ENCODE data around the gene SLC25A26.
A peak's percentile ranks its signal among the peaks of the same experiment; 100 is the strongest.

SLC25A26 gene

GRCh38 chr3:66379565-66379964 lies 158.8 kb downstream of the SLC25A26 start:
- no peak for DNase-seq

GRCh38 chr3:66380200-66380932 lies 159.6 kb downstream of the SLC25A26 start:
- DNase-seq: no peak

- no peak for DNase-seq
These were observed 160.8 kb downstream of the SLC25A26 start for GRCh38 chr3:66381626-66382025.

GRCh38 chr3:66382142-66382541 lies 161.3 kb downstream of the SLC25A26 start:
- DNase-seq: no peak

GRCh38 chr3:66383023-66383422 lies 162.2 kb downstream of the SLC25A26 start:
- no peak for DNase-seq

- no peak for DNase-seq
These were observed 163.4 kb downstream of the SLC25A26 start for GRCh38 chr3:66383998-66384745.

- DNase-seq: no peak
These were observed 164.3 kb downstream of the SLC25A26 start for GRCh38 chr3:66385066-66385465.

- no peak for DNase-seq
These were observed 165.5 kb downstream of the SLC25A26 start for GRCh38 chr3:66386011-66386924.

- DNase-seq: no peak
These were observed 166.3 kb downstream of the SLC25A26 start for GRCh38 chr3:66386925-66387650.

- peak; percentile 15 to 31 for DNase-seq
These were observed 169.2 kb downstream of the SLC25A26 start for GRCh38 chr3:66390013-66390412.

- no peak for DNase-seq
These were observed 171.7 kb downstream of the SLC25A26 start for GRCh38 chr3:66392512-66392911.

GRCh38 chr3:66392966-66393332 lies 172.1 kb downstream of the SLC25A26 start:
- DNase-seq: no peak

GRCh38 chr3:66393333-66394005 lies 172.7 kb downstream of the SLC25A26 start:
- no peak for DNase-seq

GRCh38 chr3:66394019-66394752 lies 173.4 kb downstream of the SLC25A26 start:
- DNase-seq: no peak

- DNase-seq: no peak
These were observed 174.0 kb downstream of the SLC25A26 start for GRCh38 chr3:66394753-66395249.

GRCh38 chr3:66395635-66396034 lies 174.8 kb downstream of the SLC25A26 start:
- no peak for DNase-seq

- no peak for DNase-seq
These were observed 175.5 kb downstream of the SLC25A26 start for GRCh38 chr3:66396161-66396760.

GRCh38 chr3:66396888-66397287 lies 176.1 kb downstream of the SLC25A26 start:
- DNase-seq: no peak

- DNase-seq: peak; percentile 67 to 72
These were observed 176.9 kb downstream of the SLC25A26 start for GRCh38 chr3:66397745-66398144.

GRCh38 chr3:66398228-66399025 lies 177.6 kb downstream of the SLC25A26 start:
- peak in 1 of 2 donors; percentile 3 for DNase-seq

All from inflammatory macrophage treated with lipopolysaccharide for 1 hour (primary cell).